Stimulated activated CD4-positive, alpha-beta T cell treated with anti-CD3 and anti-CD28 coated beads, Interleukin-2, amount 100 ng/mL, for 4 hours (primary cell): Measurements from ENCODE around the gene MAP7D2.

Experiments
- DNase-seq: peaks from one replicate; pipeline ENCODE4 v3.0.0-alpha.2; 2020; ENCODE audit warnings: low read depth

Gene MAP7D2

DNA sequence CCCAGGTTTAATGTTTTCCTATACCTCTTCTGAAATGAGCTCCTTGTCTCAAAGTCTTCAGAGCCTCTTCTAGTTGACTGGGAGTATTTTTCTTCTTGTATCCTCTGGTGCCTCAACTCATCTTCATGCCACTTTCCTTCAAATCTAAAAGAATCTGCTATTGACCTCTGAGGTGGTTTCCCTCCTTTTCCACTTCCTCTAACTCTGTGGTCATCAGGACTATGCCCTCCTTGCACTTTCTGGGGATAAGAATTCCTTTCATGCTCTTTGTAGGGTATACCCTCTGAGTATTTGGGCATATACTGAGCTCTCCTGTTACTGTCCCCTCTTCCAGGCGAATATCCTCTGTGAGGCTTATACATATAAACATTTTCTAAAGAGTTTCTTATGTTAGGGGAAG is 150.7 kb downstream of the MAP7D2 start:
- DNase-seq = no peak

DNA sequence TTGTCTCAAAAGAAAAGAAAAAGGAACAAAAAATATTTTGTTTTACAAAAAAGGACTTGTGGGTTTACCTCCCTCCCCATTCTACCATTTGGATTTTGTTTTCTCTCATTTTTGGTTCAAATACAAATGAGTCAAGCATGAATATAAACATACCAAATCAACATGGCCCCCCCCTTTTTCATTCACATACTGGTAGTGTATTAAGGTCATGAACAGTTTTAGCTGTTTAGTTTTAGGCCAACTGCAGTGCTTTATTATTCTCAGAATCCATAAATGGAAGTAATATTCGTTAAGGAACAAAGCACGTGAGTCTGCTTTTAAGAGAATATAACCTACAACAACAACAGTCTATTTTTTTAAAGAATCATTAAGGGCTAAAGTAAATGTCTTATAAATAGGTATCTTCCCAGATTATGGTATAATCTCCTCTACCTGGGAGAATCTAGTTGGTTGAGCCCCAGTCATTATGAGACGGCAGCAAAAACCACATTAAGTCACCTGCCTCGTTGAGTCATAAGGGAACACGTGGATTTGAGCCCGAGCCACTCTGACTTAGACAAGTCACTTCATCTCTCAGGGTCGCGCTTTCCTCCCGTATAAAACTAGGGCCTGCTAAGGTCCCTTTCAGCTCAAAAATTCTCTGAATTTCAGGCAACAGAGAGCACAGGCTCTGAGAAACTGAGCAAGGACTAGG is 152.5 kb downstream of the MAP7D2 start:
- peak; percentile 10 for DNase-seq

DNA sequence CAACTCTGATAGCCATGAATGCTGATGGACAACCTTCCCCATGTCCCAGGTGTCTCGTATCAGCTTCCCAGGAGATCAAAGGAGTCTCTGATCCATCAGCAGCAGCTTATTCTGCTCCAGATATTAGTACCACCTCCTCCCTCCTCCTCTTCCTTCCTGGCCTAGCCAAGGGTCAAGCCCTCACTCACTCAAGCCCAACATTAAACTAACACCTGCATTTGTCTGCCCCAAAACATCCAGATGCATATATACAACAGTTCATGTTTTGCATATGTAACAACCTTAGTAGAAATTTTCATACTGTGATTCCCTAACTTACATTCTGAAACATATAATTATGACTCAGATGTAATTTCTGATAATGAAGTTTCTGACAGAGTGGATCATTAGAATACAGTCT is 155.8 kb downstream of the MAP7D2 start:
- DNase-seq = no peak

DNA sequence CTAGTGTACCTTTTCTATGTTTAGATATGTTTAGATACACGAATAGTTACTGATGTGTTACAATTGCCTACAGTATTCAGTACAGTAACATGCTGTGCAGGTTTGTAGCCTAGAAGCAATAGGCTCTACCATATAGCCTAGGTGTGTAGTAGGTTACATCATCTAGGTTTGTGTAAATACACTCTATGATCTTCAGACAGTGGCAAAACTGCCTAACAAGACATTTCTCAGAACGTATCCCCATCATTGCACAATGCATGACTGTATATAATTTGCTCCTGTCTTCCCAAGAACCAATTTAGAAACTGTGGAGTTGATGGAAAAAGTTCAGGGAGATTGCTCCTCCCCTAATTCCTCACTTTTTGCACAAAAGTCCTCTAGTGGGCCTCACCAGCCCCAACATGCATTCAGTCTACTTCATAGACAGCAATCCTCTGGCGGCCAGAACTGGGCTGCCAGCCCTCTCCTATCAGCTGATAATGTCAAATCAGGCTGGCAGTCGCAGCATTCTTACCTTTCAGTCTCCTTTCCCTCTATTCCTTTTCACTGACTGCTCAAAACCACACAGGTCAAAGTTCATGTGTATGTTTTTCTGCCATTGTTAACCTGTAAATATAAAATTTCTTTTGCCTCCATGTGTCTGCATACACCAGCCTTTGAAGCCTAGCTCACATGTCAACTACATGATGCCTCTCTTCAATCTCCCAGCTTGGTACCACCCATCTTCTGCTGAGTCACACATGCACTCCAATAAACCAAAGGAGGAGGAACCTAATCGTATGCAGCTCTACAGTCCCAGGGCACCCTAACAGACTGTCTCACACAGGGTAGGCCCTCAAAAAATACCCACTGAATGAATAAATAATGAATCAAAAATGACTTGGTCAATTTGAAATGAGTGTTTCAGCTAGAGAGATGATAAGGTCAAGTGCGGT is 157.9 kb downstream of the MAP7D2 start:
- no peak for DNase-seq

DNA sequence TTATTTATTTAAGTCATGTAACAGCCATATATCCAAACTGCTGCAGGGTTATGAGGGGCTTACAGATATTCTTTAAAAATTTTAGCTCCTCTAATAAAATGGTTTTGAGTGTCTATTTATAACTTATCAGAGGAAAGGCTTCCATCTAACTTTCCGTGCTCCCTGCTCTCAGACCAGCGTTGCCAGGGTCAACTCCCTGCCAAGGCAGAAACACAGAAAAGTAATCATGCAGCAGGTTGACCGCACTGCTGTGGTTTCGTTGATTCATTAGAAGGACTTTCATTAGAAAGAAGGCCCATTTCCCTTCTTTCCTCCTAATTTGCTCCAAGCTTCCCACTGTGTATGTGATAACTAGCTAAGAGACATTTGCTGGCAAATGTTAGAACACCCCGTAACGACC is 159.8 kb downstream of the MAP7D2 start:
- DNase-seq = no peak
